ES-I3 (cell line): ENCODE results near the gene H3-3A.
"Not testable (repeated sequence)": the region's sequence is repeated elsewhere in the genome, so short reads cannot be mapped to it uniquely, and the experiment has no call there.

Source experiments
- H3K36me3 ChIP-seq: 2 replicates; pipeline ENCODE4 v1.6.1; 2013; ENCODE audit warnings: mild to moderate bottlenecking, low read length, control low read depth, moderate library complexity; ENCODE audit not compliant: insufficient read depth
- H3K4me1 ChIP-seq: 2 replicates; pipeline ENCODE4 v1.6.1; 2013; ENCODE audit warnings: mild to moderate bottlenecking, control low read depth, low read length; ENCODE audit not compliant: insufficient read depth
- H3K9ac ChIP-seq: 2 replicates; pipeline ENCODE4 v1.6.1; 2013; ENCODE audit warnings: low read depth, mild to moderate bottlenecking, low read length, moderate library complexity
- H3K9me3 ChIP-seq: 2 replicates; pipeline ENCODE4 v1.6.1; 2013; ENCODE audit warnings: mild to moderate bottlenecking, low read length, moderate library complexity; ENCODE audit not compliant: control insufficient read depth, insufficient read depth

The H3-3A gene

DNA sequence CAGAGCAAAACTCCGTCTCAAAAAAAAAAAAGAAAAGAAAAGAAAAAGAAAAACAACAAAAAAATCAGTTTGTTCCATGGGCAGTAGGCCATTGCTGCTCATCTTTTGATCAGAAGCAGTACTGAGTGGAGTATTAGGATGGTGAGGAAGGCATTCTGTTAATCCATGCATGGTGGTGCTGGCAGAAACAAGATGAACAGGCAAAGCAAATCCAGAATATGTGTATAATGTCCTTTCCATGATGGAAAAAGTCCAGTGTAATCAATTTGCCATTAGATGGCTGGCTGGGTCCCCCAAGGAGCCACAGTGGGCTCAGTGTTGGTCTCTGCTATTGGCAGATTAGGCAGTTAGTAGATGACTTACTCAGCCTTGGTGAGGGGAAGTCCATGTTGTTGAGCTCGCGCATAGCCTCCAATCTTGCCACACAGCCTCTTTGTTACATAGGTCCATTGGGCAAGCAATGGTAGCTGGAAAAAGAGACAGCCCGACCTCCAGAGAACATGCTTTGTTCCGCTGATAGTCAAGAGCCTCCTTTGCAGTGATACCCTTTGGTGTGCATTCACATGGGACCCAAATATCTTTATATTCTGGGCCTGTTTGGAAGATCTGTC, 23.3 kb downstream of the H3-3A start:
- Histone ChIP-seq H3K36me3 (no peaks in the 10 kb centered on the region), H3K9me3 (no peaks in the 10 kb centered on the region), H3K9ac (no peak overlapping the region), H3K4me1 (no peaks in the 10 kb centered on the region)

DNA sequence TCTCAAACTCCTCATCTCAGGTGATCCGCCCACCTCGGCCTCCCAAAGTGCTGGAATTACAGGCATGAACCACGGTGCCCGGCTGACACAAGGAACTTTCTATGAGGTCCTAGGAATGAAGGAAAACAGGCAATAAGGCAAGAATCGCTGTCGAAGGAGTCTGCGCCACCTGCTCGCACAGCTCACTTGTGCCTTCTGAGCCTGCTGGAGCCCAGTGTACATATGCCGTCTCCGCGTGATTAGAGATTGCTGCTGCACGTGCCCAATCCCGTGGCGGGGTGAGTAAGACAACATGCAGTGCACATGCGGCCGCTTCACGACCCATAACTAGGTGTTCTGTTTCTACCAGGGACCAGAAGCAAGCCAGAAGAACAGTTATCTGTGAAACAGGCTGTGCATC, 24.3 kb downstream of the H3-3A start:
- no peaks in the 10 kb centered on the region for H3K9me3 ChIP-seq
- no peaks in the 10 kb centered on the region for H3K36me3 ChIP-seq
- no peak overlapping the region for H3K9ac ChIP-seq
- no peaks in the 10 kb centered on the region for H3K4me1 ChIP-seq

DNA sequence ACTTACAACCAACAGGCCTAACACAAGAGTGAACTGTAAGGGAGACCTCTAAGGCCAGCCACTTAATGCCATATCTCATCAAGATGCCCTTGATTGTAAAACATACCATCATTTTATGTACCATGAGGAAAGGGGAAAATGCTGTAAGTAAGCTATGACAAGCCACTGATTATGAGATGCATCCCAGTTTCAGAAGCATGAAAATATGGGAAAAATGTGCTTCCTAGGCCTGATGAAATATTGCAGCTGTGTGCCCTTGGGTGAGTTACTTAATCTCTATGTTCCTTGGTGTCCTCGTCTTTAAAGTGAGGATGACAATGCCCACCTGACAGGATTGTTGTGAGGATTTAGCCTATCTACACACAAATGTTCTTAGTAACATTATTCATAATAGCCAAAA, 28.9 kb downstream of the H3-3A start:
- Histone ChIP-seq H3K4me1 (no peaks in the 10 kb centered on the region; the same call in 1 of the 2 replicates), H3K9me3 (no peaks in the 10 kb centered on the region), H3K9ac (no peak overlapping the region), H3K36me3 (no peaks in the 10 kb centered on the region)

DNA sequence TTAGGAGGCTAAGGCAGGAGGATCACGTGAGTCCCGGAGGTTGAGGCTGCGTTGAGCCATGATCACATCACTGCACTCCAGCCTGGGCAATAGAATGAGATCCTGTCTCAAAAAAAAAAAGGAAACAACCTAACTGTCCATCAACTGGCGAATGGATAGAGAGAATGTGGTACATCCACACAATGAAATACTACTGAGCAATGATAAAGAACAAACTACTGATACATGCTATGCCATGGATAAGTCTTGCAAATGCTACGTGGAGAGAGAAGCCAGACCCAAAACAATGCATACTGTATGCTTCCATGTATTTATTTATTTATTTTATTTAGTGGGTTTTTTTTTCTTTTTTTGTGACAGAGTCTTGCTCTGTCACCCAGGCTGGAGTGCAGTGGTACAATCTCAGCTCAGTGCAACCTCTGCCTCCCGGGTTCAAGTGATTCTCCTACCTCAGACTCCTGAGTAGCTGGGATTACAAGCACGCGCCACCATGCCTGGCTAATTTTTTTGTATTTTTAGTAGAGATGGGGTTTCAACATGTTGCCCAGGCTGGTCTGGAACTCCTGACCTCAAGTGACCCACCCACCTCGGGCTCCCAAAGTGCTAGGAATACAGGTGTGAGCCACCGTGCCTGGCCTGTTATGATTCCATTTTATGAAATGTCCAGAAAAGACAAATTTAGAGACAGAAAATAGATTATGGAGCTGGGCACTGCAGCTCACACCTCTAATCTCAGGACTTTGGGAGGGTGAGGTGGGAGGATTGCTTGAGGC, 29.7 kb downstream of the H3-3A start:
- not testable (repeated sequence) for H3K9ac ChIP-seq, H3K4me1 ChIP-seq, H3K9me3 ChIP-seq, H3K36me3 ChIP-seq

DNA sequence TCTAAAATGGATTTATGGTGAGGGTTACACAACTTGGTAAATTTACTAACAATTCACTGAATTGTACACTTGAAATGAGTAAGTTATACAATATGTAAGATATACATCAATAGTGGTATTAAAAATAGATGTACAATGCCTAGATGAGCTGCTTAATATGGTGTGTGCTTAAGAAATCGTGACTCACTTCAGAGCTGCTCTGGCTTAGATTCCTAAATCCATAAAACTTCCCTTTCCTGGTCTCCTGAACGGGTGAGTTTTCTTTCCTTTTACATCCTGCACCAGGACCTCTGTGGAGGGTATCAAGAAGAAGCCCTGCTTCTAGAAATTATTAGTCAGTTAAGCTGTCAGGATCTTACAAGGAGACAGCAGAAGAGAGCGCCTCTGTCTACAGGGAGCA, 30.4 kb downstream of the H3-3A start:
- Histone ChIP-seq H3K4me1 (peaks cover 9% of the 10 kb centered on the region), H3K9ac (no peak overlapping the region), H3K9me3 (no peaks in the 10 kb centered on the region), H3K36me3 (no peaks in the 10 kb centered on the region)

DNA sequence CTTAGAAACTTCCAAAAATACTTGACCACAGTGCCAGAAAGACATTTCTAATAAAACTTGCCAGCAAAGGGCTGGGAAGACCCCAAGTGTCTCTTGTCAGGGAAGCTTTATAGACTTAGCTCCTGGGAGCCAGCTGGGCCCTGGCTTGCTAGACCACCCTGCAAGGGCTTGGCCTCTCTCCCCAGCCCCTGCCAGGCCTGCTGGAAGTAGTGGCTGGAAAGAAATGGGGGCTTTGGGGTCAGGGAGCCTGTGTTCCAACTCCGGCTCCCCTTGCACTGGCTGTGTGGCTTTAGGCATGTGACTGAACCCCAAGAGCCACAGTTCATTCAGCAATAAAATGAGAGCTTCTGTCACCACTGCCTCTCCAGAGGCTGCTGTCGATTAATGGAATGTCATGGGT, 31.1 kb downstream of the H3-3A start:
- H3K36me3 ChIP-seq, result no peaks in the 10 kb centered on the region
- H3K9me3 ChIP-seq, result no peaks in the 10 kb centered on the region
- peaks cover 12% of the 10 kb centered on the region for H3K4me1 ChIP-seq
- H3K9ac ChIP-seq, result no peak overlapping the region

DNA sequence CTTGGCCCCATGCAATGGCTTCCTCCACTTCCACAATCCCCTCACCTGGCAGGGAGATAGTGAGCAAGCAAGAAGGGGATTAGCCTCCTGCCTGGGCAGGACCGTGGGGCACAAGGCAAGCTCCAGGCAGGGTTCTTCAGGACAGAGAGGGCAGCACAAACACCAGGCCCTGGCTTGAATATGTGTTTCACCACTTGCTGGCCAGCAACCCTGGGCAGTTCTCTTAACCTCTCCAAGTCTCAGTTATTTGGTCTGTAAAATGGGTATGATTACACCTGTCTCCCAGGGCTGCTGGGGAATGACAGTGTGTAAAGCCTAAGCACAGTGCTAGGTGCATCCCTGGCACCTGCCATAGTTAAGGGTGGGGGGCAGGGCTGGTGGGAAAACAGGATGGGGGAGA, 31.9 kb downstream of the H3-3A start:
- no peaks in the 10 kb centered on the region for H3K9me3 ChIP-seq
- no peak overlapping the region for H3K9ac ChIP-seq
- H3K4me1 ChIP-seq, result peaks cover 12% of the 10 kb centered on the region
- H3K36me3 ChIP-seq, result no peaks in the 10 kb centered on the region

DNA sequence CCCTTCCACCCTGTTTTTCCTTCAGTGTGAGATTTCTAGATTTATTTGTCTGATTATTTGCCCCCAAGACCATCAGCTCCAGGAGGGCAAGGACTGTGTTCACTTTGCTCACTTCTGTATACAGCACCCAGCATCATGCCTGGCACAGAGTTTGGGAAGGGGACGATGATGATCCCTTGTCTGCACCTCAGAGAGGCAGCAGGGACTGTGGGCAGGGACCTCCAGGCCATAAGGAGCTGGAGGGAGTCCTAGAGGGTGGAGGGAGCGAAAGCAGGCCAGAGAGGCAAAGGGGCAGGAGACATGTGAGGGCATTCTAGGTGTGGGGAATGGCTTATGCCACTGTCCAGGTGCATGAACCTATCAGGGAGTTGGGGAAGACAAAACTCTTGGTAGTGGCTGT, 32.8 kb downstream of the H3-3A start:
- Histone ChIP-seq H3K9ac (no peak overlapping the region), H3K36me3 (no peaks in the 10 kb centered on the region)

DNA sequence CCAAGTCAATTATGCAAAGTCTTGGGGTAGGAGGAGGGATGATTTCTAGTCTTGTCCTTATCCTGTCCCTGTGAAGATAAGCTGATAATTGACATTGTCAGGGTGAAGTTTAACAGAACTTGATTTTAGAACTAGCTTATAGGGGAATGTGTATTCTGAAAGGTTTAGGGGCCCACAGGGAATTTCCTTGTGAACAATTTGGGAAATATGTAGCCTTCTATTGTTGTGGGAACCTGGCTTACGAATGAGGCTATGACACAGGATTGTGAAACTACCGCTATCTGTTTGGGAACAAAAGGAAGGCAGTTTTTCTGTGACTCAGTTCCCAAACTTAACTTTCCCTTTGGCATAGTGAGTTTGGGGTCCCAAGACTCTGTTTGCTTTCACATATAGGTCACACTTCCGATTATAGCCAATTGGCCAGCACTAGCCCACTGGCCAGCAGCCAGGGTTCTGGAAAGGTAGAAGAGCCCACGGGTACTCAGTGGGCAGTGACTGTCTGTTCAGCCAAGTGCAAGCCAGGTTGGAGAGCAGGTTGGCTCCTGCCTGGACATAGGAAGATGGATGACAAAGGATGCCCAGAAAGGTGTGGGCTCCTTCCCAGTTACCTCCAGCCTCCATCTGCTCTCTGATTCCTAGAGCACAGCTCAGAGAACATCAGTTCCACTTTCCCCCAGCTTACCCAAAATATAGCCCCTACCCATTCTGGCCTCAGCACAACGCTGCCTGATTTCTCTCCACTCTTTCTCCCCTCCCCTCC, 35.5 kb downstream of the H3-3A start:
- H3K36me3 ChIP-seq, result no peaks in the 10 kb centered on the region
- no peak overlapping the region for H3K9ac ChIP-seq
- no peaks in the 10 kb centered on the region for H3K9me3 ChIP-seq

More for the DNA sequence above, 32.8 kb downstream of the H3-3A start:
- Histone ChIP-seq H3K9me3 (no peaks in the 10 kb centered on the region), H3K4me1 (peaks cover 12% of the 10 kb centered on the region)

DNA sequence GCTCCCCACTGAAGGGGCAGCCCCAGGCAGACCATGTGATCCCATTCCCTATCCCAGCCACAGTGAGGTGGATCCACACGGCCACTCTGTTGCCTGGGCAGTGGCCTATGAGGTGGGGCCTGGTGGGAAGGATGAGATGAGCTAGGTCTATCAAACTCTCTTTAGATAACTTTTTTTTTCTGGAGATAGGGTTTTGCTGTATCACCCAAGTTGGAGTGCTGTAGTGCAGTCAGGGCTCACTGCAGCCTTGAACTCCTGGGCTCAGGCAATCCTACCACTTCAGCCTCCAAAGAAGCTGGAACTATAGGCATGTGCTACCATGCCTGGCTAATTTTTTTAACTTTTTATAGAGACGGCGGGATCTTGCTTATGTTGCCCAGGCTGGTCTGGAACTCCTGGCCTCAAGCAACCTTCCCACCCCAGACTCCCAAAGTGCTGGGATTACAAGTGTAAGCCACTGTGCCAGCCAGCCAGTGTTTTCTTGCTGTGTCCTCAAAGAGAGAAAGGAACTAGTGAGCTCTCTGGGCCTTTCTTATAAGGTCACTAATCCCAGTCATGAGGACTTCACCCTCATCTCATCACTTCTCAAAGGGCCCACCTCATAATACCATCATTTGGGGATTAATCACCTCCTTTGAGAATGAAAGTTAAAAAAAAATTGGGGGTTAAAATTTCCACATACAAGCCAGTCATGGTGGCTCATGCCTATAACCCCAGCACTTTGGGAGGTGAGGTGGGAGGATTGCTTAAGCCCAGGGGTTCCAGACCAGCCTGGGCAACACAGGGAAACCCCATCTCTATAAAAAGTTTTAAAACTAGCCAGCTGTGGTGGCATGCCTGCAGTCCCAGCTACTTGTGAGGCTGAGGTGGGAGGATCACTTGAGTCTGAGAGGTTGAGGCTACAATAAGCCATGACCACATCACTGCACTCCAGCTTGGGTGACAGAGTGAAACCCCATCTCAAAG, 36.6 kb downstream of the H3-3A start:
- H3K4me1 ChIP-seq, result peaks cover 15% of the 10 kb centered on the region
- no peaks in the 10 kb centered on the region for H3K9me3 ChIP-seq
- no peak overlapping the region for H3K9ac ChIP-seq
- no peaks in the 10 kb centered on the region for H3K36me3 ChIP-seq

More for the DNA sequence above, 35.5 kb downstream of the H3-3A start:
- peaks cover 15% of the 10 kb centered on the region for H3K4me1 ChIP-seq

DNA sequence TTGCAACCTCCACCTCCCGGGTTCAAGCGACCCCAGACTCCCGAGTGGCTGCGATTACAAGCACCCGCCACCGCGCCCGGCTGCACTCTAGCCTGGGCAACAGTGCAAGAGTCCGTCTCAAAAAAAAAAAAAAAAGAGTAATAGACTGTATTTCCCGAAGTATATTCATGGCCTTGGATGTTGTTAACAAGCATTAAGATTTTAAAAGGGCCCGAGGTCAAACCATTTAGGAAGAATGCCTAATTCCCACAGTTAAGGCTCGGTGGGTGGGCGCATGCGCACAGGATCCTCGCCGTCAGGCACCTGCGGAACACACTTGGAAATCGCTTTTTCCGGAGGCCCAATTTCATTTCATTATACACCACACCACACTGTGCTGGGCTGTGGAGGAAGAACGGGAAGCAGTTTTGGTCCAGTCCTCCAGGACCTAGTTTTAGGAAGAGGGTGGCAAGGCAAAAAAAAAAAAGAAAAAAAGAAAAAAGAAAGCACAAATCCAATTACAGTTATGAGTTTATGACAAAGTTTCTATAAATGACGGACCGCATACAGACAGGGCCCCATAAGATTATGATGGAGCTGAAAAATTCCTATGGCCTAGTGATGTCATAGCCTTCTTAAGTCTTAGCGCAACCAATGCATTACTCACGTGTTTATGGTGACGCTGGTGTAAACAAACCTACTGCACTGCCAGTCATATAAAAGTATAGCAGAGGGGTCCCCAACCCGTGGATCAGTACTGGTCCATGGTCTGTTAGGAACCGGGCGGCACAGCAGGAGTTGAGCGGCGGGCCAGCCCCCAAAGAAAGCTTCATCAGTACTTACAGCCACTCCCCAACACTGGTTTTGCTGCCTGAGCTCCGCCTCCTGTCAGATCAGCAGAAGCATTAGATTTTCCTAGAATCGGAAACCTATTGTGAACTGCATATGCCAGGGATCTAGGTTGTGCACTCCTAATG, 38.2 kb downstream of the H3-3A start:
- peak overlapping the region; percentile 39; the same call in 1 of the 2 replicates for H3K9ac ChIP-seq
- H3K36me3 ChIP-seq, result no peaks in the 10 kb centered on the region
- peaks cover 20% of the 10 kb centered on the region for H3K4me1 ChIP-seq
- H3K9me3 ChIP-seq, result no peaks in the 10 kb centered on the region

DNA sequence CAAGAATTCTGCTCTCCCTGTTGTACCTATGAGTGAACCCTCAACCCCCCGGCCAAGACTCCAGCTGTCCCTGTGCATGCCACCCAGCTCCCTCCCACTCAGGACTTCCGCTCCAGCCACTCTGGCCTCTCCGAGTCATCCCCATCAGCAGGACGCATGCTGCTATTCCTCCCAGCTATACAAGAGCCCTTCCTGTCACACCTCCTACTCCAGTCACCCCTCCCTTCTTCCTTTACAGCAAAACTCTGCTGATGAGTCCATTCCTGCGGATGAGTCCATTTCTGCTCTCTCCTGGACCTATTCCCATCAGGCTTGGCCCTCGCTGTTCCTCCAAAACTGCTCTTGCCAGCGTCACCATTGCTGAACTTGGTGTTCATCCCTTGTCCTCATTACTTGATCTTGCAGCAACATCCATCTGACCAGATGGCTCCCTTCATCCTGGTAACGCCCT, 42.2 kb downstream of the H3-3A start:
- H3K9me3 ChIP-seq, result no peaks in the 10 kb centered on the region

More for the DNA sequence above, 42.2 kb downstream of the H3-3A start:
- H3K9ac ChIP-seq, result no peak overlapping the region
- H3K4me1 ChIP-seq, result peaks cover 11% of the 10 kb centered on the region
- H3K36me3 ChIP-seq, result no peaks in the 10 kb centered on the region
